CD8-positive, alpha-beta memory T cell (primary cell): Measurements from ENCODE around the gene PCSK7. TPM values are rescaled to one million over a fixed set of nuclear protein-coding genes. Genes with fewer than 3 reads are reported as not detected.

Experiments used
- CTCF ChIA-PET: fragments of 350-600 bp; sonication (Branson Sonifier 250); formaldehyde crosslinking; loops from one replicate; lab custom pipeline; 2021; ENCODE audit warnings: antibody characterized with exemption; lab: Charles Lee
- POLR2A ChIA-PET: fragments of 350-600 bp; sonication (Branson Sonifier 250); formaldehyde crosslinking; loops from one replicate; lab custom pipeline; 2021; ENCODE audit warnings: antibody characterized with exemption; lab: Charles Lee
- DNase-seq, 5 donors: peaks; one replicate each; pipeline versions ENCODE4 v3.0.0 to v3.0.0-alpha.2; 2020 to 2022; ENCODE audit warnings: mixed read lengths in 1 of 5
- H3K27ac ChIP-seq: one replicate; pipeline ENCODE4 v1.7.0; 2013; ENCODE audit warnings: low read depth, mild to moderate bottlenecking, low read length, moderate library complexity
- H3K27me3 ChIP-seq: 2 replicates; pipeline ENCODE4 v1.7.0; 2013; ENCODE audit warnings: low read length, mild to moderate bottlenecking; ENCODE audit not compliant: insufficient read depth, poor library complexity, severe bottlenecking
- H3K36me3 ChIP-seq: 2 replicates; pipeline ENCODE4 v1.7.0; 2013; ENCODE audit warnings: mild to moderate bottlenecking, low read length, moderate library complexity; ENCODE audit not compliant: insufficient read depth
- H3K4me1 ChIP-seq: 2 replicates; pipeline ENCODE4 v1.7.0; 2013; ENCODE audit warnings: mild to moderate bottlenecking, low read length, moderate library complexity; ENCODE audit not compliant: insufficient read depth
- H3K4me3 ChIP-seq: 2 replicates; pipeline ENCODE4 v1.7.0; 2013; ENCODE audit warnings: mild to moderate bottlenecking, low read length
- H3K9me3 ChIP-seq: 2 replicates; pipeline ENCODE4 v1.7.0; 2013; ENCODE audit warnings: mild to moderate bottlenecking, low read length
- H3K27ac Mint-ChIP-seq, 8 donors: one replicate each; pipeline ENCODE4 v1.8.0; 2020 to 2021; ENCODE audit warnings: mixed read lengths in 8 of 8, mild to moderate bottlenecking in 6 of 8, inconsistent platforms in 3 of 8, moderate library complexity in 3 of 8
- H3K27me3 Mint-ChIP-seq, 2 donors: one replicate each; pipeline ENCODE4 v1.8.0; 2020 to 2021; ENCODE audit warnings: mixed read lengths in 2 of 2, mild to moderate bottlenecking in 1 of 2, moderate library complexity in 1 of 2
- H3K36me3 Mint-ChIP-seq, 3 donors: one replicate each; pipeline ENCODE4 v1.8.0; 2020 to 2021; ENCODE audit warnings: mixed read lengths in 3 of 3, inconsistent platforms in 1 of 3, mild to moderate bottlenecking in 1 of 3
- H3K4me1 Mint-ChIP-seq, 3 donors: one replicate each; pipeline ENCODE4 v1.8.0; 2020 to 2021; ENCODE audit warnings: mixed read lengths in 3 of 3, inconsistent platforms in 1 of 3, mild to moderate bottlenecking in 1 of 3
- H3K4me3 Mint-ChIP-seq, 7 donors: one replicate each; pipeline ENCODE4 v1.8.0; 2020 to 2021; ENCODE audit warnings: mixed read lengths in 7 of 7, mild to moderate bottlenecking in 6 of 7, moderate library complexity in 4 of 7, inconsistent platforms in 2 of 7
- H3K9me3 Mint-ChIP-seq, 5 donors: one replicate each; pipeline ENCODE4 v1.8.0; 2020 to 2022; ENCODE audit warnings: mixed read lengths in 5 of 5, mild to moderate bottlenecking in 3 of 5, moderate library complexity in 2 of 5, inconsistent platforms in 1 of 5
- polyA plus RNA-seq: library from polyadenylated mRNA; unstranded; fragments of 300-500 nt; fragmentation: Illumina TruSeq; gene quantifications from one replicate; pipeline ENCODE4 v1.2.3, GENCODE V29; 2021
- total RNA-seq, 2 experiments: library from RNA; stranded (reverse); gene quantifications; one replicate each; pipeline ENCODE4 v1.2.3, GENCODE V29; 2021

Gene PCSK7
- total and polyA plus RNA-seq, 3 experiments from 2014 or later = 81.7 to 101 (median 99.6) TPM

- H3K4me1 ChIP-seq = no peaks in the 10 kb centered on the region
- peak overlapping the region in 4 of 8 donors; percentile 29 to 52 (median 46) for H3K27ac Mint-ChIP-seq
- CTCF ChIA-PET = interaction anchor here (1.3 kb wide), 2 partner anchors 8 to 25 kb away, joined by 3 to 6 read pairs; partner anchors contain the start of gene SIDT2
Measured at GRCh38 chr11:117170210-117170609, 61.7 kb downstream of the PCSK7 start.

DNA sequence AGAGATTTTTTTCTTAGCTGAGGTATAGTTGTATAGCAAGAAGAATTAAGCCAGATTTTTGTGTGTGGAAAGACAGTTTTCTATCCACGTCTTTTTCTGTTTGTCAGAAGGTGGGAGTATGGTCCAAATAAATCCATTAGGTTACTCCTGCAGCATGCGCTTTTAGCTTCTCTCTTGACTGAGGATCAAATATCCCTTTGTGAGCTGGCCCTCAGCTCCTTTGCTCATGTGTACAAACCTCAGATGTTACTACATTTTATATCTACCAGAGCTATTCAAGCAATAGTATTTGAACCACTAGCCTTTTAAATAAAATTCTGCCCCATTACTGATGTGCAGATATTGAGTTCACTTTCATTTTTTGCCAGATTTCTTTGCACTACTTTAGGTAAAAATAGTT is 62.1 kb downstream of the PCSK7 start:
- Mint-ChIP-seq H3K27me3 (no peaks in the 10 kb centered on the region), H3K4me1 (peaks cover 0 to 4% (median 0%) of the 10 kb centered on the region in 3 donors)

More at GRCh38 chr11:117170210-117170609, 61.7 kb downstream of the PCSK7 start:
- no peaks in the 10 kb centered on the region for H3K9me3 Mint-ChIP-seq
- no peak overlapping the region for H3K4me3 Mint-ChIP-seq
- Histone ChIP-seq H3K27ac (no peak overlapping the region), H3K4me3 (no peak overlapping the region), H3K9me3 (no peaks in the 10 kb centered on the region), H3K36me3 (peaks cover 13% of the 10 kb centered on the region), H3K27me3 (no peaks in the 10 kb centered on the region)
- peaks cover 0 to 4% (median 0%) of the 10 kb centered on the region in 3 donors for H3K4me1 Mint-ChIP-seq
- peaks cover 0 to 57% (median 4%) of the 10 kb centered on the region in 3 donors for H3K36me3 Mint-ChIP-seq
- H3K27me3 Mint-ChIP-seq = no peaks in the 10 kb centered on the region
- no peak for DNase-seq
- POLR2A ChIA-PET = no interaction called here

GRCh38 chr11:117166491-117166890 is 65.4 kb downstream of the PCSK7 start:
- Histone ChIP-seq H3K9me3 (no peaks in the 10 kb centered on the region), H3K4me3 (no peak overlapping the region), H3K27ac (no peak overlapping the region), H3K36me3 (peaks cover 32% of the 10 kb centered on the region), H3K4me1 (no peaks in the 10 kb centered on the region), H3K27me3 (no peaks in the 10 kb centered on the region)
- ChIA-PET CTCF (no interaction called here), POLR2A (interaction anchor here (1.2 kb wide), 1 partner anchor 12 kb away, joined by 4 read pairs; the partner anchor contains the start of gene SIDT2)
- no peak for DNase-seq
- Mint-ChIP-seq H3K4me1 (peaks cover 0 to 4% (median 0%) of the 10 kb centered on the region in 3 donors), H3K4me3 (no peak overlapping the region), H3K36me3 (peaks cover 4 to 88% (median 5%) of the 10 kb centered on the region in 3 donors), H3K27me3 (no peaks in the 10 kb centered on the region), H3K27ac (peak overlapping the region in 4 of 8 donors; percentile 33 to 83 (median 60)), H3K9me3 (no peaks in the 10 kb centered on the region)

More for the DNA sequence above, 62.1 kb downstream of the PCSK7 start:
- Histone ChIP-seq H3K27ac (no peak overlapping the region), H3K4me3 (no peak overlapping the region), H3K27me3 (no peaks in the 10 kb centered on the region), H3K9me3 (no peaks in the 10 kb centered on the region), H3K36me3 (peaks cover 15% of the 10 kb centered on the region), H3K4me1 (no peaks in the 10 kb centered on the region)
- CTCF ChIA-PET = interaction anchor here (1.3 kb wide), 1 partner anchor 9 kb away, joined by 6 read pairs; the partner anchor contains the start of gene SIDT2
- Mint-ChIP-seq H3K36me3 (peaks cover 0 to 59% (median 5%) of the 10 kb centered on the region in 3 donors), H3K4me3 (no peak overlapping the region), H3K9me3 (no peaks in the 10 kb centered on the region), H3K27ac (no peak overlapping the region)
- no peak for DNase-seq
- POLR2A ChIA-PET = no interaction called here

- no peaks in the 10 kb centered on the region for H3K27me3 Mint-ChIP-seq
- H3K27ac Mint-ChIP-seq = peak overlapping the region in 2 of 8 donors; percentile 27 to 70
- no peak overlapping the region for H3K4me3 Mint-ChIP-seq
- Histone ChIP-seq H3K36me3 (peaks cover 36% of the 10 kb centered on the region), H3K27ac (no peak overlapping the region), H3K4me1 (no peaks in the 10 kb centered on the region), H3K4me3 (no peak overlapping the region), H3K9me3 (no peaks in the 10 kb centered on the region), H3K27me3 (no peaks in the 10 kb centered on the region)
- peaks cover 14 to 29% (median 25%) of the 10 kb centered on the region in 3 donors for H3K4me1 Mint-ChIP-seq
- ChIA-PET CTCF (interaction anchor here (1.3 to 1.9 kb wide), 3 partner anchors 11 to 17 kb away, joined by 3 to 8 read pairs (median 3); partner anchors contain the start of genes PAFAH1B2 and SIDT2), POLR2A (interaction anchor here (0.9 kb wide), 1 partner anchor 16 kb away, joined by 4 read pairs; the partner anchor contains the start of gene PAFAH1B2)
- peaks cover 4 to 80% (median 5%) of the 10 kb centered on the region in 3 donors for H3K36me3 Mint-ChIP-seq
- DNase-seq = no peak
- H3K9me3 Mint-ChIP-seq = no peaks in the 10 kb centered on the region
Measured at GRCh38 chr11:117160826-117161225, 71.0 kb downstream of the PCSK7 start.

DNA sequence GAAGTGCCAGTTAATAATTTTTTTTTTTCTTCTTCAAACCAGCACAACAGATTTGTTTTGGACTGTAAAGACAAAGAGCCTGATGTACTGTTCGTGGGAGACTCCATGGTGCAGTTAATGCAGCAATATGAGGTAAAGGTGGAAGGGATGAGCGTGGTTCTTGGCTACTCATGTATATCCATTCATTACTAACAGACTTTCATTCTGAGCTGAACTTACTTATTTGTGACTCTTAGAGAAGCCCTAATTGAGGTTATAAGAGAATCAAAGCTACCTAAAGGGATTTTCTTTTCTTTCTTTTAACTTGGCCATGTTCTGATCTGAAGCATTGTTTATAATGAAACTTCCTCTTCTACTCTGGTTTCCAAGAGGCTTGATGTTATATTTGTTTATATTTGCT is 72.0 kb downstream of the PCSK7 start:
- POLR2A ChIA-PET = no interaction called here

GRCh38 chr11:117157507-117157906 is 74.4 kb downstream of the PCSK7 start:
- Histone ChIP-seq H3K27ac (no peak overlapping the region), H3K27me3 (no peaks in the 10 kb centered on the region), H3K36me3 (peaks cover 32% of the 10 kb centered on the region), H3K9me3 (no peaks in the 10 kb centered on the region), H3K4me1 (no peaks in the 10 kb centered on the region), H3K4me3 (no peak overlapping the region)
- H3K27me3 Mint-ChIP-seq = no peaks in the 10 kb centered on the region
- peak overlapping the region in 4 of 8 donors; percentile 27 to 83 (median 54) for H3K27ac Mint-ChIP-seq
- ChIA-PET CTCF (interaction anchor here (0.7 to 2.0 kb wide), 3 partner anchors 9 to 13 kb away, joined by 3 to 5 read pairs (median 3); partner anchors contain the start of gene PAFAH1B2), POLR2A (no interaction called here)
- H3K4me1 Mint-ChIP-seq = peaks cover 20 to 55% (median 36%) of the 10 kb centered on the region in 3 donors
- peaks cover 0 to 78% (median 1%) of the 10 kb centered on the region in 3 donors for H3K36me3 Mint-ChIP-seq
- no peak overlapping the region for H3K4me3 Mint-ChIP-seq
- no peaks in the 10 kb centered on the region for H3K9me3 Mint-ChIP-seq
- DNase-seq = no peak

More for the DNA sequence above, 72.0 kb downstream of the PCSK7 start:
- Histone ChIP-seq H3K36me3 (peaks cover 36% of the 10 kb centered on the region), H3K9me3 (no peaks in the 10 kb centered on the region), H3K4me3 (no peak overlapping the region), H3K27ac (no peak overlapping the region), H3K27me3 (no peaks in the 10 kb centered on the region), H3K4me1 (no peaks in the 10 kb centered on the region)
- Mint-ChIP-seq H3K9me3 (no peaks in the 10 kb centered on the region), H3K4me3 (no peak overlapping the region), H3K27me3 (no peaks in the 10 kb centered on the region), H3K4me1 (peaks cover 16 to 38% (median 30%) of the 10 kb centered on the region in 3 donors), H3K36me3 (peaks cover 0 to 80% (median 4%) of the 10 kb centered on the region in 3 donors), H3K27ac (peak overlapping the region in 3 of 8 donors; percentile 40 to 91 (median 47))
- DNase-seq = no peak
- CTCF ChIA-PET = interaction anchor here (1.1 to 1.9 kb wide), 4 partner anchors 12 to 51 kb away, joined by 3 to 8 read pairs (median 3); partner anchors contain the start of genes PAFAH1B2 and SIDT2

- ChIA-PET POLR2A (no interaction called here), CTCF (no interaction called here)
Measured at GRCh38 chr11:117154468-117154867, 77.4 kb downstream of the PCSK7 start.

More at GRCh38 chr11:117154468-117154867, 77.4 kb downstream of the PCSK7 start:
- H3K4me3 Mint-ChIP-seq = no peak overlapping the region
- no peak for DNase-seq
- H3K36me3 ChIP-seq = peaks cover 19% of the 10 kb centered on the region
- H3K27ac ChIP-seq = no peak overlapping the region
- H3K9me3 ChIP-seq = no peaks in the 10 kb centered on the region
- H3K4me3 ChIP-seq = no peak overlapping the region
- no peaks in the 10 kb centered on the region for H3K27me3 Mint-ChIP-seq
- H3K27me3 ChIP-seq = no peaks in the 10 kb centered on the region
- H3K27ac Mint-ChIP-seq = no peak overlapping the region
- H3K36me3 Mint-ChIP-seq = peaks cover 0 to 67% (median 2%) of the 10 kb centered on the region in 3 donors
- no peaks in the 10 kb centered on the region for H3K9me3 Mint-ChIP-seq
- no peaks in the 10 kb centered on the region for H3K4me1 ChIP-seq
- peaks cover 34 to 78% (median 47%) of the 10 kb centered on the region in 3 donors for H3K4me1 Mint-ChIP-seq
